Thyroid gland (tissue), 4 donors: ENCODE measurements around the gene CRACR2B. TPM values are rescaled to one million over a fixed set of nuclear protein-coding genes. Genes with fewer than 3 reads are reported as not detected.

Experiments used
- DNase-seq, 2 donors: peaks; one replicate each; pipeline ENCODE4 v3.0.0-alpha.2; 2019
- H3K27ac ChIP-seq, 3 donors: fragments of 200-600 bp; sonication (generic); 1 replicate in 2 of 3; 2 replicates in 1 of 3; pipeline ENCODE4 v1.5.1; 2016 to 2019; ENCODE audit warnings: mild to moderate bottlenecking in 1 of 3, moderate library complexity in 1 of 3
- H3K27me3 ChIP-seq: fragments of 200-600 bp; sonication (generic); one replicate; pipeline ENCODE4 v1.5.1; 2019
- H3K36me3 ChIP-seq, 2 donors: fragments of 200-600 bp; sonication (generic); one replicate each; pipeline ENCODE4 v1.5.1; 2016 to 2019
- H3K4me1 ChIP-seq, 2 donors: fragments of 200-600 bp; sonication (generic); one replicate each; pipeline ENCODE4 v1.5.1; 2017 to 2019
- H3K4me3 ChIP-seq, 3 donors: fragments of 200-600 bp; sonication (generic); replicated peaks in 1 of 3; 1 replicate in 2 of 3; 2 replicates in 1 of 3; pipeline ENCODE4 v1.5.1; 2016; ENCODE audit warnings: mild to moderate bottlenecking in 1 of 3
- H3K9me3 ChIP-seq: fragments of 200-600 bp; sonication (generic); one replicate; pipeline ENCODE4 v1.5.1; 2017
- POLR2A ChIP-seq, 2 donors: fragments of 450-650 bp; IDR thresholded peaks; one replicate each; pipeline ENCODE4 v1.6.1; 2017; ENCODE audit warnings: antibody characterized with exemption in 2 of 2, mild to moderate bottlenecking in 2 of 2, moderate library complexity in 1 of 2
- WGBS, 2 donors: methylation state at CpG; one replicate each; pipeline ENCODE4 v1.1.5; 2017; 5-methylcytosine and 5-hydroxymethylcytosine counted together
- intact Hi-C: fragments of 100-400 bp; cut with DNase I; formaldehyde crosslinking; loops from one replicate; pipeline ENCODE4 v1.15.1; 2023
- total RNA-seq, 4 donors: library from RNA; depleted of rRNA; stranded (reverse); fragments of >200 nt; gene quantifications; one replicate each; pipeline ENCODE4 v1.2.3, GENCODE V29; 2016
- TF ChIP-seq, protein P1 (sequence below), 6 experiments: fragments of 200-600 bp in 3 of 6; fragments of 450-650 bp in 3 of 6; sonication (generic) in 3 of 6; IDR thresholded peaks; one replicate each; pipeline ENCODE4 v1.5.1; 2016 to 2019; ENCODE audit warnings: antibody characterized with exemption in 6 of 6, mild to moderate bottlenecking in 2 of 6, inconsistent platforms in 1 of 6, moderate library complexity in 1 of 6

The CRACR2B gene
- total RNA-seq, 4 donors from 2014 or later, result 4.1 to 21.2 (median 12.3) TPM

DNA sequence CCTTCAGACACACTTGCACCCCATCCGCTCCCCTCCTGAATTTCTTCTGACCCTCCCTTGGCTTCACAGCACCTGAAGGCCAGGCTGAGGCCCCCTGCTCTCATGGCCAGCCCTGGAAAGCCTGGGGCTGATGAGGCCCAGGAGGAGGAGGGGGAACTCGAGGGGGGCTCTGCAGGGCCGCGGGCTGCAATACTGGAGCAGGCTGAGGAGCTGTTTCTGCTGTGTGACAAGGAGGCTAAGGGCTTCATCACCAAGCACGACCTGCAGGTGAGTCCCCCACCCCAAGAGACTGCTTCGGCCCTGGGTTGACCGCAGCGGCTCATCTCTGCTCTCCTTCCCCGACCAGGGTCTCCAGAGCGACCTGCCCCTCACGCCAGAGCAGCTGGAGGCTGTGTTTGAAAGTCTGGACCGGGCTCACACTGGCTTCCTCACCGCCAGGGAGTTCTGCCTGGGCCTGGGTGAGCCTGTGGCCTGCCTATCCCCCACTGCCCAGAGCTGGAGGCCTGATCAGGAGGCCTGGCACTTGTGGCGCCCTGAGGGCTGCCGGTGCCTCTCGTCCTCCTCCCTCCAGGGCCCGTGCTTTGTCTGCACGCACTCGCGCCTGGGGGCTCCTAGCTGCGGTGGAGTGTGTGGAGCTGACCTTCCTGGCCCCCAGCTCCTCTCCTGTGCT, 922 bp downstream of the CRACR2B start:
- Histone ChIP-seq H3K4me3 (no peak overlapping the region), H3K4me1 (peaks cover 55 to 62% of the 10 kb centered on the region in 2 donors), H3K9me3 (no peaks in the 10 kb centered on the region), H3K27me3 (no peaks in the 10 kb centered on the region), H3K36me3 (peaks cover 16 to 21% of the 10 kb centered on the region in 2 donors), H3K27ac (peak overlapping the region in 2 of 3 donors; percentile 49 to 56)
- TF ChIP-seq, protein P1, sequence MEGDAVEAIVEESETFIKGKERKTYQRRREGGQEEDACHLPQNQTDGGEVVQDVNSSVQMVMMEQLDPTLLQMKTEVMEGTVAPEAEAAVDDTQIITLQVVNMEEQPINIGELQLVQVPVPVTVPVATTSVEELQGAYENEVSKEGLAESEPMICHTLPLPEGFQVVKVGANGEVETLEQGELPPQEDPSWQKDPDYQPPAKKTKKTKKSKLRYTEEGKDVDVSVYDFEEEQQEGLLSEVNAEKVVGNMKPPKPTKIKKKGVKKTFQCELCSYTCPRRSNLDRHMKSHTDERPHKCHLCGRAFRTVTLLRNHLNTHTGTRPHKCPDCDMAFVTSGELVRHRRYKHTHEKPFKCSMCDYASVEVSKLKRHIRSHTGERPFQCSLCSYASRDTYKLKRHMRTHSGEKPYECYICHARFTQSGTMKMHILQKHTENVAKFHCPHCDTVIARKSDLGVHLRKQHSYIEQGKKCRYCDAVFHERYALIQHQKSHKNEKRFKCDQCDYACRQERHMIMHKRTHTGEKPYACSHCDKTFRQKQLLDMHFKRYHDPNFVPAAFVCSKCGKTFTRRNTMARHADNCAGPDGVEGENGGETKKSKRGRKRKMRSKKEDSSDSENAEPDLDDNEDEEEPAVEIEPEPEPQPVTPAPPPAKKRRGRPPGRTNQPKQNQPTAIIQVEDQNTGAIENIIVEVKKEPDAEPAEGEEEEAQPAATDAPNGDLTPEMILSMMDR (IDR thresholded peaks at IDR 0.05), result no peak
- no peak for TF ChIP-seq POLR2A (IDR thresholded peaks at IDR 0.05)
- no peak for DNase-seq
- intact Hi-C loops, result loop anchor here (10.0 kb wide), 1 partner anchor 86 kb away; the partner anchor contains the start of gene CHID1
- WGBS, 2 donors, result 75 to 76% methylated on average over 9 to 15 of the region's 21 CpGs

DNA sequence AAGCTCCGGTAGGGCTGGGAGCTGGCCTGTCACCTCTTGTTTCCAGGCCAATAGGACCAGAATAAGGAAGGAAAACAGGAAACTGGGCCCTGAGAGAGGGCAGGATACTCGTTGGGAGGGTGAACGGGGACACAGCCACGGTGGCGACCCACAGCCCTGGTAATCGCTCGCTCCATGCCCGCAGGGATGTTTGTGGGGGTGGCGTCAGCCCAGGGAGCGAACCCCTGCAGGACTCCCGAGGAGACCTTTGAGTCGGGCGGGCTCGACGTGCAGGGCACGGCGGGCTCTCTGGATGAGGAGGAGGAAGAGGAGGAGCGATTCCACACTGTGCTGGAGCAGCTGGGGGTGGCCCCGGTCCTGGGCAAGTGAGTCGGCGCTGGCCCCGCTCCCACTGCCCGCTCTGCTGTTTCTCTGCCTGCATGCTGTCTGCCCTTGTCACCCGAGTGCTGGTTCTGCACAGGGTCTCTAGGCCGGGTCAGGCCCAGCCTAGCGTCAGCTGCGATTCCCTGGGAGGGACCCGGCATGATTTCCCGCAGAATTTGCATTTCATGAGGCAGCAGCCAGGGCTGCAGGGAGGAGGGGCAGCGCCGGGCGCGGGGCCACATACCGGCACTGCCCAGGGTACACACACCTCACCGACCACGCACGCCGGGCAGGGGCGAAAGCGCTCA, 1.6 kb downstream of the CRACR2B start:
- H3K4me3 ChIP-seq, result peak overlapping the region in 1 of 3 donors; percentile 23
- no peaks in the 10 kb centered on the region for H3K27me3 ChIP-seq
- no peak for TF ChIP-seq POLR2A (IDR thresholded peaks at IDR 0.05)
- TF ChIP-seq, protein P1 (IDR thresholded peaks at IDR 0.05), result no peak
- WGBS, 2 donors, result 32 to 49% methylated on average over 8 to 16 of the region's 40 CpGs
- peak in 1 of 2 donors; percentile 43 for DNase-seq
- H3K9me3 ChIP-seq, result no peaks in the 10 kb centered on the region
- peaks cover 11 to 15% of the 10 kb centered on the region in 2 donors for H3K36me3 ChIP-seq
- H3K27ac ChIP-seq, result peak overlapping the region in 2 of 3 donors; percentile 27 to 49
- H3K4me1 ChIP-seq, result peaks cover 61 to 69% of the 10 kb centered on the region in 2 donors
- intact Hi-C loops, result loop anchor here (10.0 kb wide), 1 partner anchor 85 kb away; the partner anchor contains the start of gene CHID1

DNA sequence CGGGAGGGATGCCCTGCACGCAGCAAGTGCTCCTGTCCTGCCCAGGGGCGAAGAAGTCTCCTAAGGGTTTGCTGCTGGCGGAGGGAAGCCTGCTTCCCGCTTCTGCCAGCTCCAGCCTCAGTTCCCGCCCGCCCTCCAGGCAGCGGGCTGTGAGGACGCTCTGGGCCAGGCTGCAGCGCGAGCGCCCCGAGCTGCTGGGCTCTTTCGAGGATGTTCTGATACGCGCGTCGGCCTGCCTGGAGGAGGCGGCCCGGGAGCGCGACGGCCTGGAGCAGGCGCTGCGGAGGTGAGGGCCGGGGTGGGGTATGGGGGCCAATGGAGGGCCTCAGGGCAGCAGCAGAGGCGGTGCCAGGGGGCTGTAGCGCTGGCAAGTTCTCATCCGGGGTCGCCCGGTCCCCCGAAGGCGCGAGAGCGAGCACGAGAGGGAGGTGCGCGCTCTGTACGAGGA, 2.2 kb downstream of the CRACR2B start:
- Histone ChIP-seq H3K4me3 (peak overlapping the region in 1 of 3 donors; percentile 23), H3K27ac (peak overlapping the region in 2 of 3 donors; percentile 12 to 27), H3K27me3 (no peaks in the 10 kb centered on the region), H3K4me1 (peaks cover 67 to 75% of the 10 kb centered on the region in 2 donors), H3K9me3 (no peaks in the 10 kb centered on the region), H3K36me3 (peaks cover 5 to 9% of the 10 kb centered on the region in 2 donors)
- intact Hi-C loops, result loop anchor here (10.0 kb wide), 1 partner anchor 85 kb away; the partner anchor contains the start of gene CHID1
- DNase-seq, result no peak
- 2 to 24% methylated on average over 5 to 20 of the region's 39 CpGs for WGBS, 2 donors
- TF ChIP-seq POLR2A (IDR thresholded peaks at IDR 0.05), result no peak
- TF ChIP-seq, protein P1 (IDR thresholded peaks at IDR 0.05), result no peak

DNA sequence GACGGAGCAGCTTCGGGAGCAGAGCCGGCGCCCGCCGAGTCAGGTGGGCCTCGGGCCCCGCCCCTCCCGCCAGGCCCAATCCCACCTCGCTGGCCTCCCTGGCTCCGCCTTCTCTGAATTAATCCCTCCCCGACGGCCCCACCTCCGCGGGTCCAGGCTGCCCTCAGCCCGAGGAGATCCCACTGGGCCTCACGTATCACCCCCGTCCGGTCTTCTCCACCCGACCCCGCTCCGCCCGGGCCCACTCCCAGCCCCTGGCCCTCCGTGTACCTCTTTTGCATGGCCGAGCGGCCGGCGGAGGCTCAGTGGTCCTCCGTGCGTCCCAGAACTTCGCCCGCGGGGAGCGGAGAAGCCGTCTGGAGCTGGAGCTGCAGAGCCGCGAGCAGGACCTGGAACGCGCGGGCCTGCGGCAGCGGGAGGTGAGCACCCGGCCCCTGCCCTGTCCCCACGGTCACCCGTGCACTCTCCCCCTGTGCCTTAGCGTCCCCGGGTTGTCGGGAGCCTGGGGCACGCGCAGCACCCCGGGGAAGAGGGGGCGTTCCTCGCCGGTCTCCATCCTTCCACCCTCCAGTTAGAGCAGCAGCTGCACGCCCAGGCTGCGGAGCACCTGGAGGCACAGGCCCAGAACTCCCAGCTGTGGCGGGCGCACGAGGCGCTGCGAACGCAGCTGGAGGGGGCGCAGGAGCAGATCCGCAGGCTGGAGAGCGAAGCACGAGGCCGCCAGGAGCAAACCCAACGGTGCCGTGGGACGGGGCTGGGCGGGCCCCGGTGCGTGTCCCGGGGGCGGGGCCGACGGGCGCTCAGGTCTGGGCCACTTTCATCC, 2.8 kb downstream of the CRACR2B start:
- intact Hi-C loops, result no loop called here
- WGBS, 2 donors, result 2 to 4% methylated on average over 18 to 30 of the region's 78 CpGs
- Histone ChIP-seq H3K9me3 (no peaks in the 10 kb centered on the region), H3K4me3 (peak overlapping the region in 1 of 3 donors; percentile 23), H3K36me3 (peaks cover 0 to 3% of the 10 kb centered on the region in 2 donors), H3K27ac (no peak overlapping the region), H3K4me1 (peaks cover 67 to 80% of the 10 kb centered on the region in 2 donors), H3K27me3 (no peaks in the 10 kb centered on the region)
- DNase-seq, result peak; percentile 81
- peak in 1 of 2 donors; percentile 51 for TF ChIP-seq POLR2A (IDR thresholded peaks at IDR 0.05)
- TF ChIP-seq, protein P1 (IDR thresholded peaks at IDR 0.05), result no peak
